ENCODE data around the gene DNAJC30.

Gene DNAJC30

DNA sequence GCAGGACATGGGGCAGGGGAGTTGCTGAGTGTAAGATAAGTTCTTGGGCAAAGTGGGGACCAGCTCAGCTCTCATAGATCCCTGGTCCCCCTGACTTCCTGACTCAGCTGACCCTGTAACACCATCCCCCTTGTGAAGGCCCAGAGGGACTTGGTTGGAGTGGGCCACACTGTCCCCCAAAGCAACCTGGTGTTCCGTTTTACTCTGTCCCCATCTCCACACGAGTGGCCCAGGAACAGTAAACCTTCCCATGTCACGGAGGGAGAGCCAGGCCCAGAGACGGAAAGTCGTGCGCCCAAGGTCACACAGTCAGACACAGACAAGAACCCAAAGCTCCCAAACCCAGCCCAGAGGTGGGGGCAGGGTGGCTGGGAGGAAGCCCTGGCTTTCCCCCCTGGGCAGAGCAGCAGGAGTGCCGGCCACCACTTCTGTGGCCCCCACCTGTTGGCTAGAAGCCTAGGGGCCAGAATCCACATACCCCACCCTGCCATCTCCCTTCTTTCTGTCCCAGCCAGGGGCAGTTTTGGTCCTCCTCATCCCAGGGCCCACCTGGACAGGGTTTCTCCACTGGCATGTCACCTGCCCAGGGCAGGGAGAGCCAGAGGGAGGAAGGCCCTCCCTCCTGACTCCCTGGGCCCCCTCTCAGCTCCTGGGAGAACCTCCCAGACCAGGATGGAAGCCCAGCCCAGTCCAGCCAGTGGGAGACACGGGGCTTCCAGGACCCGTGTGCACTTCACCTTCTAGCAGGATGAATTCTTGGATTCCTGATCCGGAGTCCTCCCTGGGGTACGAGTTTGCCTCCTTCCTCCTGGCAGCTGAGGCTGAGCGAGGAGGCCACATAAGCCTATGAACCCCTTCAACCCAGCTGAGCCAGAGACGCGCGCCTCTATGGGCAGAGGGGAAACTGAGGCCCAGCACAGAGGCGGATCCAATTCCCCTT, 36.2 kb downstream of the DNAJC30 start:
- DNase-seq: no peak

DNA sequence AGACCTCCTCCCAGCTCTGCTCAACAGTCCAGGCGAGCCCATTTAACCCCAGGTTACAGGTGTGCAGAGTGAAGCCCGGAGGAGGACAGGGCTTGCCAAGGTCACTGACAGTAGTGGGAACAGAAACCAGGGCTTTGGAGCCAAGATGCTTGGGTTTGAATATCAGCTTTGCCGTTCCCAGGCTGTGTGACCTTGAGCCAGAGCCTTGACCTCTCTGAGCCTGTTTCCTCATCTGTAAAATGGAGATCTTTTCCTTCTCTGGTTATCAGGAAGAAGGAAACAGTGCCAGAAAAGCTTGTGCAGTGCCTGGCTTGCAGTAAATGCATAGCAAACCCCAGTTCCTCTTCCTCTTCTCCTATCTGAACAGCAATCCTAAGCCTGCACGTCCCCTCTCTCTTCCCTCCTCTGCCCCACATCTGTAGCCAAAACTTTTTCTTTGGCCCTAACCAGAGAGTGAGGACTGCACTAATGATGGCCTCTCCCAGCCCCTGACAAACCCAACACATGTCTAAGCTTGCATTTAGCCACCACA, 37.5 kb downstream of the DNAJC30 start:
- no peak for DNase-seq

DNA sequence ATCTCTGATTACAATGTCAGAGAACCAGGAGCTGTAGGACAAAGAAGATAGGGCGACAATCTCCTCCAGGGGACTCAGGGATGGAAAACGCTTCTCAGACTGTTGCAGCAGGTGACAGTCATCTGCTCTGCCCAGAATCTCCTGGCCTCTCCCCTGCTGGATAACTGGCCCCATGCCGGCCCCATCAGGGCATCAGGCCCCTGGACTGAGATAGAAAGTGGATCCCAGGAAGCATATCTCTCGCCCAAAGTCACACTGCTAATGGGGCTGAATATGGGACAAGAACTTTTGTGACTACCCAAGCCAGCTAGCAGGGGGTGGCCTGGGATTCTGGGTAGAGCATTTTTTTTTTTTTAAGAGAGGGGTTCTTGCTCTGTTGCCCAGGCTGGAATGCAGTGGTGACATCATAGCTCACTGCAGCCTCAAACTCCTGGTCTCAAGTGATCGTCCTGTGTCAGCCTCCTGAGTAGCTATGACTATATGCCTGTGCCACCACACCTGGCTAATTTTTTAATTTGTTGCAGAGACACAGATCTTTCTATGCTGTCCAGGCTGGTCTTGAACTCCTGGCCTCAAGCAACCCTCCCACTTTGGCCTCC, 38.5 kb downstream of the DNAJC30 start:
- no peak for DNase-seq

DNA sequence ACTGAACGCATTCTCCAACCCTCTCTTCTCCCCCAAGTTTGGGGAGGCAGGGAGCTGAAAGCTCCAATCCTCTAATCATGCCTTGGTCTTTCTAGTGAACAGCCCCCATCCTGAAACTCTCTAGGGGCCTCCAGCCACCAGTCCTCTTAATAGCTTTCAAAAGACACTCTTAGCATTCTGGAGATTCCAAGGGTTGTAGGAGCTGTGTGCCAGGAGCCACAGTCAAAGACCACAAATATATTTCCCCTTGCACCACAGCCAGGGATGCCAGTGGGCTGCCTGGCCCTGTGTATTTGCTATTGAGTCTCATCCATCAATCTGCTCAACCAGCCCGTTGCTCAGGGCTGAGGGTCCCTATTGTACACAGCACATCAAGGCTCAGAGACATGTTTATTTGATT, 40.4 kb downstream of the DNAJC30 start:
- DNase-seq: no peak

DNA sequence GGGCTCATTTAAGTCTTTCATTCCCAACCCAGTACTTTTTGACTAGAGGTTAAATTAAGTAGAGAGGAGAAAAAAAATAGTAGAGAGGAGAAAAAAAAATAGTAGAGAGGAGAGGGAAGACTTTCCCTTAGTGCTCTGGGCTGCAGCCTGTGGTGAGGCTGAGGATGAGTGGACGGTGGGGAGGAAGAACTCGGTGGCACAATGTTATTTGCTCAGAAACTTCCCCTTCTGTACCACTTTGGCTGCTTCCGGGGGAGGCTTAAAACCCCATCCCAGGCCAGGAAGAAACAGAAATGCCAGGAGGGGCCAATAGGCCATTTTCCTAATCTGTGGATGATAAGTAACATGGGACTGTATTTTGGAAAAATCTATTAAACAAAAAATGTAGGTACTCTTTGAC, 44.3 kb downstream of the DNAJC30 start:
- DNase-seq: no peak

DNA sequence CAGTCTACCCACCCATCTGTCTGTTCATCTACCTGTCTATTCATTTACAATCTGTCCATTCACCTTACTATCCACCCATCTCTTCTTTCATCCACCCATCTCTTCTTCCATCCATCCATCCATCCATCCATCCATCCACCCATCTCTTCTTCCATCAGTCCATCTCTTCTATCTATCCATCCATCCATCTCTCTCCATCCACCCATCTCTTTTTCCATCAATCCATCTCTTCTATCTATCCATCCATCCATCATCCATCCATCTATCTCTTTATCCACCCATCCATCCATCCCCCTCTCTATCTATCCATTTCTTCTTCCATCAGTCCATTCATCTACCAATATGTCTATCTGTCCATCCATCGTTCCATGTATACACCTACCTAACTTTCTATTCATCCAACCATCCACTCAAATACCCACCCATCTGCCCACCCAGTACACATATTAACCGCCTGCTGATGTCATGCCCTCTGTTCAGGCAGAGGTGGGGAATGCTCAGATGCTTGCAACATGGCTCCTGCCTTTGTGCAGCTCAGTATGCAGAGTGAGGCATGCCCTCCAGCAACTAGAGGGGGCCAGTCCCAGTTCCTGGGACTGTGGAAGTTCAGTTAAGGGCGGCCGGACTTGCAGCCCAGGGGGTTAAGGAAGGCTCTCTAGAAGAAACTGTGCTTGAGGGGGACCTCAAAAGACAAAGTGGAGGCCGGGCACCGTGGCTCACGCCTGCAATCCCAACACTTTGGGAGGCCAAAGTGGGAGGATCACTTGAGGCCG, 47.6 kb downstream of the DNAJC30 start:
- no peak for DNase-seq

DNA sequence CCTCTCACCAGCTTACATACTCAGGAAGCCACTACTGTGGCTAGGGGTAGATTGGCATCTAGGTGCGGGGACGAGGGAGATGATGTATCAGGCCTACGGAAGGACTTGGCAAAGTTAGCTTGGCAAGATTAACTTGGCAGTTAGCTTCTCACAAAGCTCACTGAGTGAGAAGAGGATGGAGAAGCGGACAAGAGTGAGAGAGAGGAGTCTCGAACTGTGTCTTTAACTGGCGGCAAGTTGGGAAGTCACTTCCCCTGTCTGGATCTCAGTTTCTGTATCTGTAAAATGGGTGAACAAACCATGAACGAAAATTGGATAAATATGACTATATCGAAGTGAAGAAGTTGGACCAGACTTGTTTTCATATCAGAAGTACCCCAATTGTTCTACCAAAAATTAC, 49.4 kb downstream of the DNAJC30 start:
- no peak for DNase-seq

DNA sequence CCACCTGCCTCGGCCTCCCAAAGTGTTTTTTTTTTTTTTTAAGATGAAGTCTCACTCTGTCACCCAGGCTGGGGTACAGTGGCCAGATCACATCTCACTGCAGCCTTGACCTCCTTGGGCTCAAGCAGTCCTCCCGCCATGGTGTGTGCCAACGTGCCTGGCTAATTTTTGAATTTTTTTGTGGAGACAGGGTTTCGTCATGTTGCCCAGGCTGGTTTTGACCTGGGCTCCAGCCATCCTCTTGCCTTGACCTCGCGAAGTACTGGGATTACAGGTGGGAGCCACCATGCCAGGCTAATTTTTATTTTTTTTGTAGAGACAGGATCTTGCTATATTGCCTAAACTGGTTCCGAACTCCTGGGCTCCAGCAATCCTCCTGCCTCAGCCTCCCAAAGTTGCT, 49.9 kb downstream of the DNAJC30 start:
- no peak for DNase-seq

DNA sequence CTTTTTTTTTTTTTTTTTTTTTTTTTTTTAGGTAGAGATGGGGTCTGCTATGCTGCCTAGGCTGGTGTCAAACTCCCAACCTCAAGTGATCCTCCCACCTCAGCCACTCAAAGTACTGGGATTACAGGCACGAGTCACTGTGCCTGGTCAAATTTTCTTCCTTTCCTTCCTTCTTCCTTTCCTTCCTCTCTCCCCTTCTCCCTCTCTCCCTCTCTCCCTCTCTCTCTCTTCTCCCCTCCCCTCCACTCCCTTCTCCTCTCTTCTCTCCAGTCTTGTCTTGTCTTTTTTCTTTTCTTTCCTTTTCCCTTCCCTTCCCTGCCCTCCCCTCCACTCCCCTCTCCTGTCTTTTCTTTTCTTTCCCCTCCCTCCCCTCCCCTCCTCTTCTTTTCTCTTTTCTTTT, 51.7 kb downstream of the DNAJC30 start:
- no peak for DNase-seq
